K562 (cell line): ENCODE measurements around the gene FBXW7.

Source experiments
- CTCF ChIP-seq, 3 experiments: IDR thresholded peaks in 2 of 3; conservative IDR thresholded peaks in 1 of 3; 2 replicates each; pipeline ENCODE4 v1.5.1; 2011 to 2012; ENCODE audit warnings: low read length in 3 of 3, mild to moderate bottlenecking in 3 of 3, control low read depth in 2 of 3, improper control_type of control experiment in 1 of 3, inconsistent platforms in 1 of 3, low read depth in 1 of 3, mixed read lengths in 1 of 3, moderate library complexity in 1 of 3; ENCODE audit not compliant: insufficient read depth in 2 of 3
- EZH2 ChIP-seq: IDR thresholded peaks from 2 replicates; pipeline ENCODE4 v1.6.1; 2012; ENCODE audit warnings: low read depth, mild to moderate bottlenecking, inconsistent platforms, low read length, borderline replicate concordance
- FOXK2 ChIP-seq, 2 experiments: fragments of 450-650 bp; IDR thresholded peaks in 1 of 2; conservative IDR thresholded peaks in 1 of 2; 2 replicates each; pipeline ENCODE4 v1.6.1; 2016; ENCODE audit warnings: low read depth in 2 of 2, mild to moderate bottlenecking in 1 of 2
- GTF2B ChIP-seq: IDR thresholded peaks from 2 replicates; pipeline ENCODE4 v1.6.1; 2011; ENCODE audit not compliant: insufficient read length; ENCODE audit errors: extremely low read depth
- NONO ChIP-seq, 2 experiments: fragments of 200-400 bp in 1 of 2; fragments of 450-650 bp in 1 of 2; formaldehyde crosslinking in 1 of 2; IDR thresholded peaks; 2 replicates each; pipeline ENCODE4 v1.6.1; 2017; ENCODE audit warnings: low read depth in 2 of 2, mild to moderate bottlenecking in 2 of 2, moderate library complexity in 2 of 2, low read length in 1 of 2
- NR1H2 ChIP-seq: sonication (generic); formaldehyde crosslinking; IDR thresholded peaks from 2 replicates; pipeline ENCODE4 v1.4.0; 2020; ENCODE audit warnings: mild to moderate bottlenecking, missing genetic modification reagents
- NR4A1 ChIP-seq, 2 experiments: fragments of 250-450 bp in 1 of 2; fragments of 450-650 bp in 1 of 2; sonication (Bioruptor Pico) in 1 of 2; IDR thresholded peaks; 2 replicates each; pipeline versions ENCODE4 v1.4.0 to v1.6.1; 2016 to 2020; ENCODE audit warnings: mild to moderate bottlenecking in 2 of 2, missing compliant biosample characterization in 1 of 2, missing genetic modification characterization in 1 of 2, moderate library complexity in 1 of 2
- POLR2A ChIP-seq: fragments of 450-650 bp; conservative IDR thresholded peaks from 2 replicates; pipeline ENCODE4 v1.6.1; 2016
- TBL1XR1 ChIP-seq, 2 experiments: IDR thresholded peaks; 2 replicates each; pipeline ENCODE4 v1.6.1; 2012; ENCODE audit warnings: improper control_type of control experiment in 2 of 2, low read length in 2 of 2, mild to moderate bottlenecking in 1 of 2
- THAP7 ChIP-seq: fragments of 250-450 bp; sonication (Bioruptor Pico); IDR thresholded peaks from 2 replicates; pipeline ENCODE4 v1.5.0; 2021
- TRIM24 ChIP-seq, 2 experiments: fragments of 450-650 bp; IDR thresholded peaks; 2 replicates each; pipeline ENCODE4 v1.6.1; 2016
- ZFP36 ChIP-seq: fragments of 150-350 bp; IDR thresholded peaks from 2 replicates; pipeline ENCODE4 v1.6.1; 2018; ENCODE audit warnings: low read length, low read depth; ENCODE audit not compliant: partially characterized antibody
- ZNF507 ChIP-seq: conservative IDR thresholded peaks from 2 replicates; pipeline ENCODE4 v1.6.1; 2017; ENCODE audit warnings: missing genetic modification characterization, missing compliant biosample characterization

GRCh38 chr4:152278172-152278504 lies 257.8 kb downstream of the FBXW7 start:
- no peak for TF ChIP-seq EZH2
- TF ChIP-seq GTF2B: no peak
- no peak for TF ChIP-seq ZFP36
- TF ChIP-seq NR1H2 (CRISPR knock-in tag): no peak
- TF ChIP-seq FOXK2 (conservative IDR thresholded peaks at IDR 0.05 in 1 of 2, IDR thresholded peaks at IDR 0.05 in 1 of 2; ENCODE audit: low read depth in 2 of 2): no peak
- TF ChIP-seq NONO (IDR thresholded peaks at IDR 0.05; ENCODE audit: low read depth in 2 of 2, low read length in 1 of 2): no peak
- TF ChIP-seq CTCF (IDR thresholded peaks at IDR 0.05 in 2 of 3, conservative IDR thresholded peaks at IDR 0.05 in 1 of 3; ENCODE audit: insufficient read depth in 2 of 3, low read depth in 1 of 3, low read length in 3 of 3): no peak
- no peak for TF ChIP-seq NR4A1 (CRISPR knock-in tag; IDR thresholded peaks at IDR 0.05)
- TF ChIP-seq NR4A1 (tag; IDR thresholded peaks at IDR 0.05): no peak
- no peak for TF ChIP-seq TRIM24 (IDR thresholded peaks at IDR 0.05)
- TF ChIP-seq THAP7 (CRISPR knock-in tag): no peak
- TF ChIP-seq ZNF507: no peak
- TF ChIP-seq POLR2A: no peak
- TF ChIP-seq TBL1XR1 (IDR thresholded peaks at IDR 0.05; ENCODE audit: low read length in 2 of 2): no peak
